ENCODE measurements around the gene KRTAP5-2. TPM values are rescaled to one million over a fixed set of nuclear protein-coding genes. Genes with fewer than 3 reads are reported as not detected.

The KRTAP5-2 gene
- total RNA-seq, 1 donor from 2014 or later, result not detected

- H3K36me3 ChIP-seq, result no peaks in the 10 kb centered on the region
- intact Hi-C loops (cut with micrococcal nuclease), result no loop called here
- no peak for DNase-seq
- TF ChIP-seq, protein P1, sequence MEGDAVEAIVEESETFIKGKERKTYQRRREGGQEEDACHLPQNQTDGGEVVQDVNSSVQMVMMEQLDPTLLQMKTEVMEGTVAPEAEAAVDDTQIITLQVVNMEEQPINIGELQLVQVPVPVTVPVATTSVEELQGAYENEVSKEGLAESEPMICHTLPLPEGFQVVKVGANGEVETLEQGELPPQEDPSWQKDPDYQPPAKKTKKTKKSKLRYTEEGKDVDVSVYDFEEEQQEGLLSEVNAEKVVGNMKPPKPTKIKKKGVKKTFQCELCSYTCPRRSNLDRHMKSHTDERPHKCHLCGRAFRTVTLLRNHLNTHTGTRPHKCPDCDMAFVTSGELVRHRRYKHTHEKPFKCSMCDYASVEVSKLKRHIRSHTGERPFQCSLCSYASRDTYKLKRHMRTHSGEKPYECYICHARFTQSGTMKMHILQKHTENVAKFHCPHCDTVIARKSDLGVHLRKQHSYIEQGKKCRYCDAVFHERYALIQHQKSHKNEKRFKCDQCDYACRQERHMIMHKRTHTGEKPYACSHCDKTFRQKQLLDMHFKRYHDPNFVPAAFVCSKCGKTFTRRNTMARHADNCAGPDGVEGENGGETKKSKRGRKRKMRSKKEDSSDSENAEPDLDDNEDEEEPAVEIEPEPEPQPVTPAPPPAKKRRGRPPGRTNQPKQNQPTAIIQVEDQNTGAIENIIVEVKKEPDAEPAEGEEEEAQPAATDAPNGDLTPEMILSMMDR (IDR thresholded peaks at IDR 0.05; ENCODE audit: borderline replicate concordance), result no peak
- peak overlapping the region; percentile 70 for H3K4me3 ChIP-seq
- H3K27ac ChIP-seq (replicated peaks), result peak overlapping the region; percentile 87
- peaks cover 44% of the 10 kb centered on the region for H3K27me3 ChIP-seq (ENCODE audit: low read depth)
- no peaks in the 10 kb centered on the region for H3K9me3 ChIP-seq (replicated peaks)
- peaks cover 38% of the 10 kb centered on the region for H3K4me1 ChIP-seq
Observed at GRCh38 chr11:1547467-1548098, 50.5 kb downstream of the KRTAP5-2 start.

Other genes with a start within 250 kb of the KRTAP5-2 start
- gene BRSK2, start 208.4 kb downstream of the KRTAP5-2 start, total RNA-seq, result 0.52 TPM
- gene MOB2, start 111.5 kb downstream of the KRTAP5-2 start, total RNA-seq, result 49.5 TPM
- gene DUSP8, start 26.0 kb downstream of the KRTAP5-2 start, total RNA-seq, result 15.3 TPM
- not detected for gene KRTAP5-1, start 13.0 kb downstream of the KRTAP5-2 start, total RNA-seq
- gene KRTAP5-3, start 10.2 kb upstream of the KRTAP5-2 start, total RNA-seq, result not detected
- not detected for gene KRTAP5-4, start 23.8 kb upstream of the KRTAP5-2 start, total RNA-seq
- not detected for gene KRTAP5-5, start 31.5 kb upstream of the KRTAP5-2 start, total RNA-seq
- not detected for gene KRTAP5-6, start 98.9 kb upstream of the KRTAP5-2 start, total RNA-seq
- gene IFITM10, start 152.3 kb upstream of the KRTAP5-2 start, total RNA-seq, result 0.58 TPM
- 831 TPM for gene CTSD, start 165.6 kb upstream of the KRTAP5-2 start, total RNA-seq
- not detected for gene SYT8, start 236.7 kb upstream of the KRTAP5-2 start, total RNA-seq
- not detected for gene TNNI2, start 240.7 kb upstream of the KRTAP5-2 start, total RNA-seq